Eye (tissue), 1 donor: Measurements from ENCODE around the gene TBX1.
A peak's percentile ranks its signal among the peaks of the same experiment; 100 is the strongest.

Experiments
- DNase-seq: peaks from one replicate; pipeline ENCODE4 v3.0.0-alpha.2; 2015

The TBX1 gene

GRCh38 chr22:19801340-19802000 lies 40.9 kb downstream of the TBX1 start:
- no peak for DNase-seq

- DNase-seq = no peak
Measured at GRCh38 chr22:19802001-19802893, 41.7 kb downstream of the TBX1 start.

GRCh38 chr22:19802894-19803735 lies 42.5 kb downstream of the TBX1 start:
- no peak for DNase-seq

- DNase-seq = no peak
Measured at GRCh38 chr22:19803736-19804267, 43.2 kb downstream of the TBX1 start.

GRCh38 chr22:19805821-19806212 lies 45.2 kb downstream of the TBX1 start:
- DNase-seq = no peak

- DNase-seq = peak; percentile 50
Measured at GRCh38 chr22:19806213-19807160, 45.9 kb downstream of the TBX1 start.

- DNase-seq = no peak
Measured at GRCh38 chr22:19807161-19807913, 46.8 kb downstream of the TBX1 start.

GRCh38 chr22:19807914-19808872 lies 47.6 kb downstream of the TBX1 start:
- DNase-seq = no peak

GRCh38 chr22:19808873-19809478 lies 48.4 kb downstream of the TBX1 start:
- DNase-seq = no peak

GRCh38 chr22:19809741-19810140 lies 49.2 kb downstream of the TBX1 start:
- no peak for DNase-seq

- DNase-seq = no peak
Measured at GRCh38 chr22:19810381-19811201, 50.0 kb downstream of the TBX1 start.

- DNase-seq = no peak
Measured at GRCh38 chr22:19811211-19811621, 50.6 kb downstream of the TBX1 start.

GRCh38 chr22:19811811-19812771 lies 51.5 kb downstream of the TBX1 start:
- no peak for DNase-seq

GRCh38 chr22:19812910-19813309 lies 52.3 kb downstream of the TBX1 start:
- no peak for DNase-seq

GRCh38 chr22:19814428-19814827 lies 53.9 kb downstream of the TBX1 start:
- no peak for DNase-seq

- no peak for DNase-seq
Measured at GRCh38 chr22:19815093-19815822, 54.7 kb downstream of the TBX1 start.
